Erythroblast (primary cell): ENCODE measurements around the gene GPR176.
A peak's percentile ranks its signal among the peaks of the same experiment; 100 is the strongest.

Source experiments
- DNase-seq, 2 experiments: peaks; one replicate each; lab custom pipeline; 2025; lab: John Stamatoyannopoulos, UW
- GATA1 ChIP-seq: IDR thresholded peaks from 2 replicates; pipeline ENCODE4 v1.6.1; 2011; ENCODE audit warnings: low read depth, mild to moderate bottlenecking, control low read depth, low read length, moderate library complexity
- POLR2A ChIP-seq: IDR thresholded peaks from 2 replicates; pipeline ENCODE4 v1.6.1; 2011; ENCODE audit warnings: mild to moderate bottlenecking, low read length

The GPR176 gene

DNA sequence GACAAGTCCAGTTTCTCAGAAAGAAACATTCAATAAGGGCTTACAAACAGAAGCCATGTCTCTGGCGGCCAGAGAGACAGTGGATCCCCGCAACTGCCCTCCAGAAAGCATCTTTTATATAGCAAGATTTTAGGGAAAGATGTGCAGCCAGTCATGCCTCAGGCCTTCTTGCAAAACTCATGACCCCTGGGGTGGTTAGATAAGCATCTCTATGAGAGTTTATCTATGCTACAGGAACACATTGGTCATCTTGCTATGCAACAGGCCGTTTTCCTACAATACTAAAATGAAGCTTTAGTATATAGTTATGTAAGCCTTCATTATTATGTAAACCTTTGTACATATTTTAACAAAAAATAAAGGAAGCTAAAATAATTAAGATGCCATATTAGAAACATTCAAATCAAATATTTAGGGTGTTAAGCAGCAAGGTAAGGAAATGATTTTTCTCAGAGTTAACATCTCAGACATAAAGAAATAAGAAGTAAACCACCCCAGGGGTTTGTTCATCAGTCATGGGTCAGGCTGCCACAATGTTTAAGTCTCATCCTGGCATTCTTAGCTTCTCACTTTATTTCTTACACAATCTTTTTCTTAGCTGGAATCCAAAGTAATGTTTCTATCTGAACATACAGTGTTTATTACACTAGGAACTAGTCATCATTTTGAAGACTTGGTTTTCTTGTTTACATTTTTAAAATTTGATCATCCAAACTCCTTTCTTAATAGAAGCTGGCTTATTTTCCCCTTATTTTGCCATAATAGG lies 131.1 kb downstream of the GPR176 start:
- peak; percentile 33 to 64 for DNase-seq
- TF ChIP-seq GATA1 (no peak), POLR2A (no peak)

DNA sequence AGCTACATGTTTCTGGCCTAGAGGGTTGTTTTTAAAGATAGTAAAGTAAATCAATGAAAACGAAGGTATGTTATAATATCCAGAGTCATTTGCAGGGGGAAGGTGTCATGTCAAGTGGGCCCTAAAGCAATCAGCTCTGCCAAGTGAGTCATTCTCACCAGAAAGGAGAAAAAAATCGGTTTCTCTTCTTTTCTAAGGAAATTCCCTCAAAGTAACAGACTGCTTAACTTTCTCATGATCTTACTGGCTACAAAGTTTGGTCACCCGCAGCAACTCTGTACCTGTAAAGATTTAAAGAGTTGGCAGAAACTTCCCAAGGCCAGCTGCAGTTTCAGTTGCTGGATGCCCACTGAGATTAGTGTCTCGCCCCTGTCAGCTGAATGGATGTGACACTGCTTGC lies 132.0 kb downstream of the GPR176 start:
- no peak for DNase-seq

DNA sequence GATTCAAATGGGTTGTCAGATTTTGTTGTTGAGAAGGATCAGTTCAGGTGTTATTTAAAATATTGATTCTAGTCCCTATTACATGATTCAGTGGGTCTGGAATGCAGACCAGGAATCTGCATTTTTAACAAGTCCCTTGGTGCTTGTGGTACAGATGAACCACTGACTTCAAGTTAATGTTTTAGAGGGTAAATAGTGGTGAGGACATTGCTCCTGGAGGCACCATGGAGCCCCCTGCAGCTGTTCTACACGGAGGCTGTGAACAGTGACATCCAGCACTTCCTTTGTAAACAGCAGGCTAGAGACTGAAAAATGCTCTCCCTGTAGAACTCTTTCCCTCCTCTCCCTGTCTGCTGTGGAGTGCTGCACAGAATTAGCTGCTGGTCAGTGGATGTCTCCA lies 132.6 kb downstream of the GPR176 start:
- TF ChIP-seq GATA1 (no peak), POLR2A (no peak)
- no peak for DNase-seq

More for the DNA sequence above, 132.0 kb downstream of the GPR176 start:
- TF ChIP-seq POLR2A (no peak), GATA1 (no peak)

DNA sequence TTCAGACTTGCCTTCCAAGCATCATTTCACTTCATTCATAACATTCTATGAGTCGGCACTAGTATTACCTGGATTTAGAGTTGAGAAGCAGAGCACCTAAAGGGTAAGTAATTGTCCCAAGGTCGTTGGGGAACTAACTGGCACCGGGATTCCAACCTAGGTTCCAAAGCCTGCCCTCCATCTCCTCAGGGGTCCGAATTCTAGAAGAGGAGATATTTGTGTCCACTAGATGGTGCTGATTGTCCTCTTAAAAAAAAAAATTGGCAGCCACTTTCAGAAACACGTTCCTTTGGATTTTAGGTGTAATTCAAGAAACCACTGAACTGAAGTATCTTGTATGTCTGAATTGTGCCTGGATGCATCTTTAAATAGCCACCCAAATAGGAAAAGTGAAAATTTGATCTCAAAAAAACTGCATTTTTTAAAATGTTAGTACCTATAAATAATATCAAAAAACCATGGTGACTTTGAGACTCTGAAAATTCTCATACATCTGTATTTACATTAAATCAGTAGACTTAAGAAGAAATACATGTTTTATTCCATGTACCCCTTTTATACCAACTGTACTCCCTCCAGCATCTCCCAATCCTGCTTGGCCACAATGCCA lies 133.5 kb downstream of the GPR176 start:
- DNase-seq, result peak; percentile 69 to 79

DNA sequence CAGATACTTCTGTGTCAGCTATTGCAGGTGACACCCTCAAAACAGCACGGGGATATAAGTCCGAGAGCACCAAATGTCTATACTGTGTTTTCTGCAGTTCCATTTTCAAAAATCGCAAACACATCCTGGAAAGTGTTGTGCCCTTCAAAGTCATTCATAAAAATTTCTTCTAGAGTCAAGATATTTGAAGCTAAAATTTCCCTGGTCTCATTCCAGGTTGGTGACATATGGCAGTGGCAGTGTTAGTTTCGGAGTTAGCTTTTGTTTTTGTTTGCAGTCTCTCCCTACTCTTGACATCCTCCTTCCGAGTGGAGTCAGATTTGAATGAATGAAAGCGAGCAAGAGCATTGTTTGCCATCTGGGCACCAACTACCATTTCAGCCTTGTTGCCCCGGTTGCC lies 134.2 kb downstream of the GPR176 start:
- no peak for DNase-seq
- no peak for TF ChIP-seq POLR2A
- no peak for TF ChIP-seq GATA1

More for the DNA sequence above, 133.5 kb downstream of the GPR176 start:
- TF ChIP-seq GATA1, result no peak
- TF ChIP-seq POLR2A, result no peak

DNA sequence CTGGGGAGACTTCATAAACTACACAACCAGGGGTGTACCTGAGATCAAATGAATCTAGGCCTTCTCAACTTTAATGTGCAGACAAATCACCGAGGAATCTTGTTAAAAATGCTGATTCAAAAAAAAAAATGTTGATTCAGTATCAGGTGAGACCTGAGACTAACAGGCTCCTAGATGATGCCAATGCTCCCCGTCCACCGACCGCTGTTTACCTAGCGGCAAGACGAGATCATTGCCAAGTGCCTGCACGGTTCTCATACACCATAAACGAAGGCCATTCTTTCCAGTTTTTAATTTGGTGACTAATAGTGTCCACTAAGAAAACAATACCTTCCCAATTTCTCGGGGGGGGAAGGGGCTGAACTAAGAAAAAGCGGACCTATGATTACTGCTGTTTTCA lies 134.9 kb downstream of the GPR176 start:
- TF ChIP-seq POLR2A (no peak), GATA1 (no peak)

DNA sequence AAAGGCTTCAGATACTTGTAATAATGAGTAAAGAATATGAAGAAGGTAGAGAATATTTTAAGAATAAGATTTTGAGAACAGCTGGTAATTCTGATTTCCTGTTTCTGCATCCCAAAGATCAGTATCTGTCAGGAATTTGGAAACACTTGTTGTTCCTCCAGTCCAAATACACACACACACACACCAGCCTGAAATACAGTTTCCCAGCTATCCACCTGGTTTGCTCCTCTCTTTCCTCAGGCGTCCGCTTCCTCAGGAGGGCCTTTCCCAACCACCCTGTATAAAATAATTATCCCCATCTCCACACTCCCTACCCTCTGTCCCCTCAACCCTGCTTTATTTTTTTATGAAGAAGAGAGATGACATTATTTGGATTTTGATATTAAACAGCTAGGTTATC lies 135.4 kb downstream of the GPR176 start:
- DNase-seq, result no peak
- TF ChIP-seq POLR2A (no peak), GATA1 (no peak)

More for the DNA sequence above, 134.9 kb downstream of the GPR176 start:
- no peak for DNase-seq

DNA sequence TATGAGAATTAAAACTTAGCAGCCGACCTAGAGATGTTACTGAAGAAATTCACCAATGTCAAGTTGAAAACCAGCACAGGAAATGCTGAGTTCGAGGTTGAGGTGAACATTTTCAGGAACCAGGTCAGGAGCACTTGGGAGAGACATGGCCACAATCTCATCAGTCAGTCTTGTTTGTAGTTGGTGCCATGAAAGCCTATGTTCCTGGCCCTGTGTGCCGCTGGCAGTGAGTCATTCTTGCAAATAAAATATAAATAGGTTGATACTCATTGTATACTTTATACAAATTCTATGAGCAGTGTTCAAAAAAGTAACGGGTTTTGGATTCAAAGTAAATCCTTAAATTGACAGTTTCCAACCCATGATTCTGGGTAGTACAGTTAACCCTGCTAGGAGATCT lies 135.9 kb downstream of the GPR176 start:
- DNase-seq, result peak in 1 of 2 experiments; percentile 22
- TF ChIP-seq GATA1 (no peak), POLR2A (no peak)

DNA sequence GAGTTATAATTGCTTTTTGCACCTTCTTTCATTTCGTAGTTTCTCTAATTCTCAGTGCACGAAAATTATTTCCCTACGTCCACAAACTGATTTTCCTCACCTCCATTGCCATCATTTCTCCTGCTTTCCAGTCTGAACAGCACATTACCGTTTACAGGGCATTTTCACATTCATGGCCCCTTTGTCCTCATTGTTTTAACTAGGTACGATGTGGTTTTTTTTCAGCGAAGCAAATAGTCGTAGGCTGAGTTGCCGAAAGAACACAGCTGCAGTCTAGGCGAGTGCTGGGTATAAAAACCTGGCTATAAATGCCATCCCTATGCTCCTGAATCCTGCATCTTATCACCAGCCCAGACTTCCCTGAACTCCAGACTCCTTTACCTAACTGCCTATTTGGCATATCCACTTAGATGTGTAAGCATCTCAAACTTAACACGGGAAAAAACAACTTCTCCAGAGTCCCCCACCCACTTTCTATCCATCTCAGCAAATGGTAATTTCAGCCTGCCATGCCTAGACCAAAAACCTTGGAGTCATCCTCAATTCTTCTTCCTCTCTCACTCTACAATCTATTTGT lies 136.7 kb downstream of the GPR176 start:
- no peak for TF ChIP-seq GATA1
- TF ChIP-seq POLR2A, result no peak
- DNase-seq, result peak; percentile 37 to 50

DNA sequence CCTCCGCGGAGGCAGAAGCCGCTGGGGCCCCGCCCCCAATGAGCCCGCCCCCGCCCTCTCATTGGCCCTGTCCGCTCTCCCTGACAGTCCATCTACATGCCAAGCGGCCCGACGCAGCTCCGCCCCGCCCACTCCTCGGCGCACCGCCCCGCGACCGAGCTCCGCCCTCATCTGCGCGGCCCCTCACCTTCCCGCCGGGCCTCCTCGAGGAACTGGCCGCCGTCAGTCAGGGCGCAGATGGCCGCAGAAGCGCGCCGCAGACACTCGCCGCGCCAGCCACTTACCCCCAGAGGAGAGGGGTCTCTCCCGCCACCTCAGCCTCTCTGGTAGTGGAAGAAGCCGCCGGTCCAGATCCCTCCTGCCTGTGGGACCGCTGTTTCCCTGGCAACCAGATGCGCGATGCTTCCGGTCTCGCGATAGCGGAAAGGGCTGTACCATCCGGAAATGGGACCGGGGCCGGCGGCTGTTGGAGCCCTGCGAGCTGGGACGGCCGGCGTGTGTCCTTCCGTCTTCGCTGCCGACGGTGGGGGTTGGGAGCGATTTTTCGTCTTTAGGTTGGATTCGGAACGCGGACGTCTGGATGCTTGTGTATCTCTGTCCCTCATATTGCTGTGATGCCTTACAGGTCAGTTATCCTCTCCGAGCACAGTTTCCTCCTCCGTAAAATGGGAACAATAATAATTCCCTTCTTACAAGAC lies 137.5 kb downstream of the GPR176 start, which contains the start of gene FSIP1:
Gene FSIP1 (minus strand): TSS at position 401 of the 698 bp plus-strand sequence. CDS start 6,317 bp downstream, outside the sequence.
- TF ChIP-seq POLR2A (peak; percentile 78), GATA1 (no peak)
- peak; percentile 97 to 98 for DNase-seq

DNA sequence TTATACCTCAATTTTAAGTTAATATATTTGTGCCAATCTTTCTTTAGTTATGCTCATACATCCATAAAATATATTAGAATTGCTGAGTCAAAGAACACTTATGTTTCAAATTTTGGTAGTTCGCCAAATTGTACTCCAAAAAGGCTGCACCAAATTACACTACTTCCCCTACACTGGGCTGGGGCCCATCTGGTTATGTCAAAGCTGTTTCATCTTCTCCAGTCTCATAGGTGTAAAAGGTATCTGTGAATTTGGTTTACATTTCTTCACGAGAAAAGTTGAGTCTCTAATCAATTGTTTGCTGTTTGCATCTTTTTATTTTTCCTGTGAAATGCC lies 138.1 kb downstream of the GPR176 start:
- peak in 1 of 2 experiments; percentile 61 for DNase-seq
- TF ChIP-seq GATA1 (no peak), POLR2A (no peak)

DNA sequence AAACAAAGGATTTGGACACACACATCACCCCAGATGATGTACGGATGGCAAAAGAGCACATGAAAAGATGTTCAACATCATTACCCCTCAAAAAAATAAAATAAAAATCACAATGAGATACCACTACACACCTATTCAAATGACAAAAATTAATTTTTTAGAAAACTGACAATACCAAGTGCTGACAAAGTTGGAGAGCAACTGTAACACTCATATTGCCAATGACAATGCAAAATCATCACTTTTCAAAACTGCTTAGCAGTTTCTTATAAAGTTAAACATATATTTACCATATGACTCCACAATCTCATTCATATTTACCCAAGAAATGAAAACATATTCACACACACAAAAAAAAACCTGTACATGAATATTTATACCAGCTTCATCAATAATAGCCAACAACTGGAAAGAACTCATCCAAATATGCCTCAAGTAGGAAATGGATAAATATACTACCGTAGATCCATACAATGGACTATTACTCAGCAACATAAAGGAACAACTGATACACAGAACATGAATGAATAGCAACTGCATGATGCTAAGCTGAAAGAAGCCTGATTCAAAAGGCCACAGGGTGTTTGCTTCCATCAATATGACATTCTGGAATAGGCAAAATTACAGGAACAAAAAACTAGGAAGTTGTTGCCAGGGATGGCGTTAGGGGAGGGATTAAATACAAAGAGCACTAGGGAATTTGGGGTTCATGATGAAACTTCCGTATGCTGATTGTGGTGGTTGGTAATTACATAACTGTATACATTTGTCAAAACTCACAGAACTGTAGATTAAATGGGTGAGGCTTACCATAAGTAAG lies 138.7 kb downstream of the GPR176 start:
- no peak for TF ChIP-seq GATA1
- no peak for TF ChIP-seq POLR2A
- DNase-seq, result peak in 1 of 2 experiments; percentile 4

DNA sequence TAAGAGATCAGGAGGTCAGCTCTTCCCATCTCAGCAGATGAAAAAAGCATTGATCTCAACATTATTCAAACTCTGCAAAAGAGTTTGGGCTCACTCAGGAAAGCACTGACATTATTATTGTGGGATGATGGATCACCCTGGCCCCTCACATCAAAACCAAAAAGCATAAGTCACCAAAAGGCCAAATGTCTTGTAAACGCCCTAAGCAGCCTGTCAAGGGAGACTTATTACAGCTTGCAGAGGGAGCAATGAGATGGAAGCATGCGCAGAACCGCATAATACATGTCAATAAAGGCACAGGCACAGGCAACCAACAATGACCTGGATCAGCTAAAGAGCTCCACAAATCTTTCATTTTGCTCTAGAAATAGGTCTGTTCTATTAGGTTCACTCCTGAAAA lies 142.0 kb downstream of the GPR176 start:
- TF ChIP-seq GATA1 (no peak), POLR2A (no peak)
- no peak for DNase-seq
